Measurements from ENCODE around the gene CES2.
A peak's percentile ranks its signal among the peaks of the same experiment; 100 is the strongest.

DNA sequence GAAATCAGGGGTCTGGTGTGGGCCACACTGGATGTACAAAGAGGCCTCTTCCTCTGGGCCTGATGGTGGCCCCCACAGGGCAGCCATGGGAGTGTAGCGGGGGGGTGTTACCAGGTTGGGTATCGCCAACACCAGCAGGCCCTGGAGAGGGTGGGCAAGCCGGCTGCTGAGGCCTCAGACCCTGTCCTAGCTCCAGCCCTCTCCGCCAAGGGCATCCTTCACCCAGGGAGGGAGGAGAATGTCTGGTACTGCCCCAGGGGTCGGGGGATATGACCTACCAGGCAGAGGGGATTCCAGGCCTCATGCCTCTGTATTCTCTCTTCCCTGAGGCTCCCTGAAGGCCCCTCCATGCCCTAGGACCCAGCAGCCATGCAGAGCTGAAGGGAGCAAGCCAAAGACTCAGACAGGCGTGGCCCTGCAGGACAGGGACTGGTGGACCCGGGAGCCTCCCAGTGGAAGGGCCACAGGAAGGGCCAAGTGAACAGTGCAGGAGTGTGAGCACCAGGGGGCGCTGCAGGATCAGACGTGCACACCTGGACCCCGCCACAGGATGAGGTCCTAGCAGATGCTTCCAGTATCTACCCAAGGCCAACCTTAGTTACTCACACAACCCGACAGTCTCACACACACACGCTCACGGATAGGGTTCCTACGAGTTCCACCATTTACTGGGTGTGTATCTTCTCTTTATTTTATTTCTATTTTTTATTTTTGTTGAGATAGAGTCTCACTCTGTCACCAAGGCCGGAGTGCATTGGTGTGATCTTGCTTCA is 42.2 kb downstream of the CES2 start:
- TF ChIP-seq, protein P1, sequence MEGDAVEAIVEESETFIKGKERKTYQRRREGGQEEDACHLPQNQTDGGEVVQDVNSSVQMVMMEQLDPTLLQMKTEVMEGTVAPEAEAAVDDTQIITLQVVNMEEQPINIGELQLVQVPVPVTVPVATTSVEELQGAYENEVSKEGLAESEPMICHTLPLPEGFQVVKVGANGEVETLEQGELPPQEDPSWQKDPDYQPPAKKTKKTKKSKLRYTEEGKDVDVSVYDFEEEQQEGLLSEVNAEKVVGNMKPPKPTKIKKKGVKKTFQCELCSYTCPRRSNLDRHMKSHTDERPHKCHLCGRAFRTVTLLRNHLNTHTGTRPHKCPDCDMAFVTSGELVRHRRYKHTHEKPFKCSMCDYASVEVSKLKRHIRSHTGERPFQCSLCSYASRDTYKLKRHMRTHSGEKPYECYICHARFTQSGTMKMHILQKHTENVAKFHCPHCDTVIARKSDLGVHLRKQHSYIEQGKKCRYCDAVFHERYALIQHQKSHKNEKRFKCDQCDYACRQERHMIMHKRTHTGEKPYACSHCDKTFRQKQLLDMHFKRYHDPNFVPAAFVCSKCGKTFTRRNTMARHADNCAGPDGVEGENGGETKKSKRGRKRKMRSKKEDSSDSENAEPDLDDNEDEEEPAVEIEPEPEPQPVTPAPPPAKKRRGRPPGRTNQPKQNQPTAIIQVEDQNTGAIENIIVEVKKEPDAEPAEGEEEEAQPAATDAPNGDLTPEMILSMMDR (conservative IDR thresholded peaks at IDR 0.05; ENCODE audit: low read depth, low read length): peak; percentile 93
- no peak for TF ChIP-seq EZH2 (IDR thresholded peaks at IDR 0.05; ENCODE audit: borderline replicate concordance, low read depth, low read length, poor library complexity, severe bottlenecking)

All from A673 (cell line).